HEK293T (cell line): ENCODE data around the gene R3HDM2.

Source experiments
- ARNT ChIP-seq: fragments of 450-650 bp; IDR thresholded peaks from 2 replicates; pipeline ENCODE4 v1.6.1; 2017; ENCODE audit warnings: mild to moderate bottlenecking
- BHLHE40 ChIP-seq: fragments of 450-650 bp; IDR thresholded peaks from 2 replicates; pipeline ENCODE4 v1.6.1; 2016; ENCODE audit warnings: mild to moderate bottlenecking, moderate library complexity, borderline replicate concordance
- FOXM1 ChIP-seq: fragments of 450-650 bp; IDR thresholded peaks from 2 replicates; pipeline ENCODE4 v1.6.1; 2017; ENCODE audit warnings: mild to moderate bottlenecking, borderline replicate concordance
- L3MBTL2 ChIP-seq: fragments of 450-650 bp; conservative IDR thresholded peaks from 2 replicates; pipeline ENCODE4 v1.6.1; 2016; ENCODE audit warnings: mild to moderate bottlenecking
- NFRKB ChIP-seq: fragments of 450-650 bp; IDR thresholded peaks from 2 replicates; pipeline ENCODE4 v1.6.1; 2016; ENCODE audit warnings: mild to moderate bottlenecking, moderate library complexity
- SP1 ChIP-seq: fragments of 450-650 bp; IDR thresholded peaks from 2 replicates; pipeline ENCODE4 v1.6.1; 2017
- SUZ12 ChIP-seq: fragments of 450-650 bp; IDR thresholded peaks from 2 replicates; pipeline ENCODE4 v1.6.1; 2016; ENCODE audit warnings: mild to moderate bottlenecking
- ZNF384 ChIP-seq: fragments of 450-650 bp; IDR thresholded peaks from 2 replicates; pipeline ENCODE4 v1.6.1; 2016

- TF ChIP-seq SUZ12 (no peak), SP1 (no peak), FOXM1 (no peak), L3MBTL2 (no peak), BHLHE40 (no peak), ZNF384 (no peak), ARNT (no peak), NFRKB (no peak)
Measured at GRCh38 chr12:57368349-57369095, 62.3 kb downstream of the R3HDM2 start.
